Mesodermal cell (in vitro differentiated cells): ENCODE measurements around the gene RAB18.

Experiments
- H3K27ac ChIP-seq: 2 replicates; pipeline ENCODE4 v1.7.0; 2013; ENCODE audit warnings: mild to moderate bottlenecking, low read depth, low read length, moderate library complexity; ENCODE audit not compliant: severe bottlenecking
- H3K36me3 ChIP-seq: 2 replicates; pipeline ENCODE4 v1.7.1; 2013; ENCODE audit warnings: mild to moderate bottlenecking, low read length, moderate library complexity; ENCODE audit not compliant: control insufficient read depth, insufficient read depth
- H3K4me1 ChIP-seq: one replicate; pipeline ENCODE4 v1.7.1; 2013; ENCODE audit warnings: mild to moderate bottlenecking, low read length; ENCODE audit not compliant: insufficient read depth, control insufficient read depth, poor library complexity, severe bottlenecking
- H3K4me3 ChIP-seq: 2 replicates; pipeline ENCODE4 v1.7.0; 2013; ENCODE audit warnings: low read length, control low read depth, mild to moderate bottlenecking; ENCODE audit not compliant: insufficient read depth, poor library complexity, severe bottlenecking; ENCODE audit errors: extremely low read depth
- H3K9me3 ChIP-seq: 2 replicates; pipeline ENCODE4 v1.7.1; 2013; ENCODE audit warnings: mild to moderate bottlenecking, low read length, moderate library complexity; ENCODE audit not compliant: control insufficient read depth
- WGBS, 2 experiments: methylation state at CpG; one replicate each; pipeline ENCODE4 v1.1.5; 2013; ENCODE audit warnings: missing lambda C conversion rate in 2 of 2; ENCODE audit not compliant: insufficient coverage in 2 of 2; 5-methylcytosine and 5-hydroxymethylcytosine counted together

The RAB18 gene

DNA sequence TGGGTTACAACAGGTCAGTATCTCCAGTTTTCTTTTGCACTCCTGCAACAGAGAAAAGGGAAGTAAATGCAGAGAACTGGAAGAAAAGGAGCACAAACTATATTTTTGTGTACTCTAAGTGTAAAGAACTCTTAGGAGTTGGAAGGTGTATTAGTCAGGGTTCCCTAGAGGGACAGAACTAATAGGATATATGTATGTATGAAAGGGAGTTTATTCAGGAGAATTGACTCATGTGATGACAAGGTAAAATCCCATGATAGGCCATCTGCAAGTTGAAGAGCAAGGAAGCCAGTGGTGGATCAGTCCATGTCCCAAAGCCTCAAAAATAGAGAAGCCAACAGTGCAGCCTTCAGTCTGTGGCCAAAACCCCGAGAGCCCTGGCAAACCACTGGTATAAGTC lies 22.6 kb upstream of the RAB18 start:
- WGBS, 2 experiments: 75% methylated on average over 1 of the region's 1 CpG

DNA sequence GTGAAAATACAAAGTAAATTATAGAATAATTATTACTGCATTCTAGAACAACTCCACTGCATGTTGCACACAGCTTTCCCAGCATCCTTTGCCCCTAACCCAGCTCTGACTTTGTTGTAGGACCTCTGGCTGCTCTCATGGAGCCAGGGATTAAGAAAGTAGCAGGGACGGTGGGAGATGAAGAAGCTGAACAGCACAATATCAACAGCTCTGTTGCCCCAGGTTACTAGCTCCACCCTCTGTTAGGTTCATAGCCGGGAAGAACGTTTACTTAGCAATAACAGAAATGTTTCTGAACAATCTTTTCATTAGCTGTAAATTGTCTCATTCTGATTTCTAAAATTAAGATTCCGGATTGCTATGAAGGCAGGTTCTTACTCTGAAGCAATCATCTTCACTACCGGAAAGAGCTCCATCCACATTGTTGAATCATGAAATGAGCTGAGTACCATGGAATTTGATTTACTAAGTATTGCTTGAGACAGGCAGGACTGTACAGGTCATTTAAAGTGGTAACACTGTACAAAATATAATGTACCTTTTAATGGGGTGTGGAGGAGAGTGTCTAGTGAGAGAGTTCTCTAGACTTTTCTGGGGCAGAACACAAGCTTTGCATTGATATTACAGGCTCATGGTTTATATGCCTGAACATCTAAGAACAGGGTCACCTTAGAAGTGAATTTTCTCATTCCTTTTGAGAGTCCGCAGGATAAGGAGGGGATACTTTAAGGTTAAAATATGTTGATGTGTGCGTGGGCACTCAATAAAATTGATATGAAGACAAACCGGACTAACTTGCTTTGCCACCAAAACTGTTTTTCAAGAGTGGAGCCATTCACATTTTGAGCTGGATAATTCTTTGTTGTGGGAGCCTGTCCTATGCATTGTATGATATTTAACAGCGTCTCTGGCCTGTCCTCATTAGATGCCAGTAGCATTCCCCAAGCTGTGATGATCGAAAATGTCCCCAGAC lies 20.8 kb upstream of the RAB18 start:
- Histone ChIP-seq H3K9me3 (no peaks in the 10 kb centered on the region), H3K4me3 (no peak overlapping the region), H3K36me3 (no peaks in the 10 kb centered on the region), H3K4me1 (no peaks in the 10 kb centered on the region), H3K27ac (no peak overlapping the region)
- WGBS, 2 experiments: 76 to 80% methylated on average over 7 to 9 of the region's 10 CpGs

More for the DNA sequence above, 22.6 kb upstream of the RAB18 start:
- H3K4me3 ChIP-seq: no peak overlapping the region
- no peaks in the 10 kb centered on the region for H3K36me3 ChIP-seq
- no peaks in the 10 kb centered on the region for H3K4me1 ChIP-seq
- H3K9me3 ChIP-seq: no peaks in the 10 kb centered on the region
- no peak overlapping the region for H3K27ac ChIP-seq

DNA sequence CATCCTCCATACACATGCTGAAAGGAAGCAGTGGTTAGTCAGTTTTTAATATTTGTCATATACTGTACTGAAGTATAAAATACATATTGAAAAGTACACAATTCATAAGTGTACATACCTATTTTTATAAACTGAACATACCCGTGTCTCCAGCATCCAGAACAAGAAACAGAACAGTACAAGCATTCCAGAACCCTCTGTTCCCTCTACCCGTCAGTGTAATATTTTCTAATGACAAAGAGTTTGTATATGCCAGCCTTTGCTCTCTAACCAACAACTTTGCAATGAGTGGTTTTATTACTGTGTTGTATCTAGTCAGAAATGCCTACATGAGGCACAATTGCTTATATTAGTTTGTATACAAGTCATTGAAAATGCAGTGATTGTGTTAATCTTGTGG lies 18.7 kb upstream of the RAB18 start:
- 83% methylated on average over 1 of the region's 2 CpGs; no CpG with 5 or more reads in 1 of the 2 experiments for whole genome bisulfite sequencing, 2 experiments
- Histone ChIP-seq H3K4me1 (no peaks in the 10 kb centered on the region), H3K9me3 (no peaks in the 10 kb centered on the region)

DNA sequence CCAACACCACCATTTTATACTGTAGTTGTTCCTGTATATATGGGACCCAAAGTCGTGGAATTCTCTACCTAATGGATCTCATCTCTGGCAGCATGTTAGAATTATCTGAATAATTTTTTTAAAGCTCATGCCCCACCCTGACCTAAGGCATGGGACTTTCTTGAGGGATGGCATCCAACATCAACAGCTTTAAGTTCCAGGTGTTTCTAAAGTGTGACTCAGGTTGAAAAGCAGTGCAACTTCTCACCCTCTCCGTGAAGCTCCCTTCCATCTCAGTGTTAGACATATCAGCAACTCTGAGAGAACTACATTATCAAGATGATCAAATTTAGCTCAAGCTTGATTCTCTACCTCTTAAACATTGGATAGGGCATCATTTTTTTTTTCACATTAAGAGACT lies 18.1 kb upstream of the RAB18 start:
- H3K4me3 ChIP-seq: no peak overlapping the region
- H3K4me1 ChIP-seq: no peaks in the 10 kb centered on the region
- 40 to 50% methylated on average over 1 of the region's 2 CpGs for WGBS, 2 experiments
- no peaks in the 10 kb centered on the region for H3K36me3 ChIP-seq
- no peak overlapping the region for H3K27ac ChIP-seq
- peaks cover 4% of the 10 kb centered on the region for H3K9me3 ChIP-seq

More for the DNA sequence above, 18.7 kb upstream of the RAB18 start:
- H3K36me3 ChIP-seq: no peaks in the 10 kb centered on the region
- no peak overlapping the region for H3K4me3 ChIP-seq
- no peak overlapping the region for H3K27ac ChIP-seq

DNA sequence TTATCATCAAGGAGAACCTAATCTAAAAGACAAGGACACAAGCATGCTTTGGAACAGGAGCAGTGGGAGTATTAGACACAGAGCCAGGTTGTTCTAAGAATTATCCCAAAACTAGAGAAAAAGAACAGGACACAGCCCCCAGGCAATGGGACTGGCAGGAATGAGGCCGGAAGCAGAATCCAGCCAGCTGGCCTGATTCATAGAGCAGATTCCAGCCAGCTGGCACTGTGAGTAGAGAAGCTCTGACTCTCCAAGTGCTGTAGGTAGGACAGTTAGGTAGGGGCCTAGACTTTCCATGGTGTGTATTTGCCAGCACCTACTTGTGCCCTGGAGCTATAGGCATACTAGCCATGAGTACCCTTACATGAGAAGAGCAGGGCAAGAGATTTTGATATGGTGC lies 13.3 kb upstream of the RAB18 start:
- Histone ChIP-seq H3K4me1 (no peaks in the 10 kb centered on the region), H3K4me3 (no peak overlapping the region), H3K36me3 (no peaks in the 10 kb centered on the region), H3K9me3 (peaks cover 7% of the 10 kb centered on the region), H3K27ac (no peak overlapping the region)
- 75 to 83% methylated on average over 1 of the region's 1 CpG for WGBS, 2 experiments

DNA sequence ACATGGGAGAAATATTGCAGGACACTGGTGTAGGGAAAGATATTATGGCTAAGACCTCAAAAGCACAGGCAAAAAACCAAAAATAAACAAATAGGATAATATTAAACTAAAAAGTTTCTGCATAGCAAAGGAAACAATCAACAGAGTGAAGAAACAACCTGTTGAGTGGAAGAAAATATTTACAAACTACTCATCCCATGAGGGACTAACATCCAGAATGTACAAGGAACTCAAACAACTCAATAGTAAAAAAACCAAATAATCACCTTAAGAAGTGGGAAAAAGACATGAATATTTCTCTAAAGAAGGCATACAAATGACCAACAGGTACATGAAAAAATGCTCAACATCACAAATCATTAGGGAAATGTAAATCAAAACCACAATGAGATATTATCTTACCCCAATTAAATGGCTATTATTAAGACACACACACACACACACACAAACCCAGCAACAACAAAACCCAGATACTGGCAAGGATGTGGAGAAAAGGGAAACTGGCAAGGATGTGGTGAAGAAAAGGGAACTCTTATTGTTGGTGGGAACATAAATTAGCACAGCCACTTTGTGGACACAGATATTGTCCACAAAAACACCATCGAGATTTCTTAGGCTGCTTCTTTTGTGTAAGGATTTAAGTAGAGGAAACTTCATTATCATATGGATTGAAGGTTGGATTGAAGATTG lies 9.8 kb upstream of the RAB18 start:
- Histone ChIP-seq H3K36me3 (no peaks in the 10 kb centered on the region), H3K27ac (no peak overlapping the region), H3K4me1 (no peaks in the 10 kb centered on the region), H3K4me3 (no peak overlapping the region), H3K9me3 (peaks cover 7% of the 10 kb centered on the region)
- WGBS, 2 experiments: 63% methylated on average over 1 of the region's 1 CpG; no CpG with 5 or more reads in 1 of the 2 experiments

DNA sequence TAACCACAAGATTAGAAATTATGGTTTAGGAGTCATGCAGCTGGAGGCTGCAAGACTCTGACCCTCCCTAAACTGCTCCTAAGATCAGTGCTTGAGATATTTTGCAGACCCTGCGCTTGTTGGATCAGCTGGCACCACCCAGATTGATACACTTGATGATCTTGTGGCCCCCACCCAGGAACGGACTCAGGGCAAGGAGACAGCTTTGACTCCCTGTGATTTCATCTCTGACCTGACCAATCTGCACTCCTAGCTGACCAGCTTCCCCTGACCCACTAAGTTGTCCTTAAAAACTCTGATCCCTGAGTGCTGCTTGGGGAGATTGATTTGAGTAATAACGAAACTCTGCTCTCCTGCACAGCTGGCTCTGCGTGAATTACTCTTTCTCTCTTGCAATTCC lies 8.0 kb upstream of the RAB18 start:
- H3K4me3 ChIP-seq: no peak overlapping the region
- peaks cover 1% of the 10 kb centered on the region for H3K9me3 ChIP-seq
- H3K36me3 ChIP-seq: no peaks in the 10 kb centered on the region
- no peak overlapping the region for H3K27ac ChIP-seq
- 94% methylated on average over 2 of the region's 4 CpGs for WGBS, 2 experiments
- H3K4me1 ChIP-seq: no peaks in the 10 kb centered on the region

DNA sequence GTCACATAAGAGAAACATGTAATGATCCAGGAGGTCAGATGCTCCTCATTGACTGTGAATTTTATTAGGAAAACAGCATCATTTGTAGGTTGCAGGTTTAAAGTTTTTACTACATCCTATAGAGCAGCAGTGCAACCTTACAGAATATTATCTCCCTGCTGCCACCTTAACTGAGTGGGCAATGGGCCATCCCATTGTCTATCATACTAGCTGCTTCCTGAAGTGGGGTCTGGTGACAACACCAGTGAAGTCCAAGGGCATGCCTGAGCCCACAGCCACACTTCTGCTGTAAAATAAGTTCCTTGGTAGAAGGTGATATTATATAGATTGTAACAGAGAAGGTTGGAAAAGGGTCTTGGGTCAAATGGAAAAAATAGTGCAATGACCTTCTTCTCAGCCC lies 4.0 kb upstream of the RAB18 start:
- Histone ChIP-seq H3K4me1 (no peaks in the 10 kb centered on the region), H3K36me3 (no peaks in the 10 kb centered on the region), H3K9me3 (no peaks in the 10 kb centered on the region), H3K27ac (no peak overlapping the region), H3K4me3 (no peak overlapping the region)

DNA sequence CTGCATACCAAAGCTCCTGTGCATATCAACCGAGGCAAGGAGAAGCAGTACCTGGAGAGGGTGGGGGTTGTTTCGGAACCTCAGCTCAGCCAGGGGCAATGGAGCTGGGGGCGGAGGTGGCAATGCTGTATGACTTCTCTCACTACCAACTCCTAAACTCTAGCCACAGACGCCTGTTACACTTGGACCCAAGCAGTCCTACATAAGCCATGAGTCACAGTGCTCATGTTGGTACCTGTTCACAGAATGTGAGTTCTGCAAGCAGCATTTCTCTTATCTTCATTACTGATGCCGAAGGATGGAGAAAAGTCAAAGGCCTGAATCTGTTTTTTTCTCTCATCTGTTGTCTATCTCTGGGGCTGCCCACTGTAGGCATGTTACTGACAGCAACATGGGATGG lies 3.2 kb upstream of the RAB18 start:
- H3K4me3 ChIP-seq: no peak overlapping the region
- WGBS, 2 experiments: 81 to 100% methylated on average over 1 to 3 of the region's 5 CpGs
- H3K27ac ChIP-seq: no peak overlapping the region
- H3K36me3 ChIP-seq: peaks cover 3% of the 10 kb centered on the region
- H3K4me1 ChIP-seq: peaks cover 3% of the 10 kb centered on the region
- H3K9me3 ChIP-seq: no peaks in the 10 kb centered on the region

DNA sequence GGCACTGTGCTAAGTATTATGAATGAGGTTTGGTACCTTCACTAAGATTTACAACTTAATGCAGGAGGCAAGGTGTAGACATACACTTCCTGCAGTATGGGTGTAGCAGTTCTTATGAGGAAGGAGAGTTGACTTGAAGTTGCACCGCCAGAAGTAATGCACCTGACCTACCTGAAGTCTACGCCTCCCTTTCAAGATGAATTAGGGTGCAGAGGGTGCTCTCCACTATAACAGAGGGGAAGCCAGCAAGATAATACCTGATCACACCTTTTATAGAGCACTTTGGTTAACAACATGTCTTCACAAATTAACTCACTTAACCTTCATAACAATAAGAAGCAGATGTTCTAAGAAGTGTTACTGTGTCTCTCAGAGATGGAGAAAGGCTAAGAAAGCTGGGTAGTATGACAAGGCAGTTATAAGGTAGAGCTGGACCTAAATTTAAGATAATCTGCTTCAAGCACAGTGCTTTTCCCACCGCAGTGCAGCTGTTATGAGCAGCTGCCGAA lies 552 bp upstream of the RAB18 start:
- peaks cover 11% of the 10 kb centered on the region for H3K4me1 ChIP-seq
- peak overlapping the region; percentile 83 for H3K4me3 ChIP-seq
- peak overlapping the region; percentile 75 for H3K27ac ChIP-seq
- WGBS, 2 experiments: 7 to 11% methylated on average over 2 of the region's 4 CpGs
- peaks cover 20% of the 10 kb centered on the region for H3K36me3 ChIP-seq
- H3K9me3 ChIP-seq: no peaks in the 10 kb centered on the region
